GM12878 (cell line): ENCODE data around the gene IRF9. TPM values are rescaled to one million over a fixed set of nuclear protein-coding genes. Genes with fewer than 3 reads are reported as not detected.

Experiments
- ATAC-seq: fragments of 200-7000 bp; cut with Tn5 transposase; 3 replicates; pipeline ENCODE4 v1.9.1; 2020; ENCODE audit warnings: mild to moderate bottlenecking, moderate library complexity
- BruUV-seq: library from RNA; stranded (reverse); fragments of 400-500 nt; replicated peaks from 2 replicates; lab custom pipeline; 2021; lab: Mats Ljungman, UMichigan
- CTCF ChIA-PET: fragments of 300-600 bp; sonication (Branson Sonifier 250); formaldehyde crosslinking; extraction: SDS; loops from one replicate; lab custom pipeline; 2021; ENCODE audit warnings: inconsistent platforms; lab: Yijun Ruan, JAX
- POLR2A ChIA-PET: fragments of 350-600 bp; formaldehyde crosslinking; extraction: SDS; loops from one replicate; lab custom pipeline; 2021; ENCODE audit warnings: inconsistent platforms; lab: Charles Lee
- RAD21 ChIA-PET: fragments of 300-600 bp; sonication (Branson Sonifier 250); formaldehyde crosslinking; loops from one replicate; lab custom pipeline; 2023; ENCODE audit warnings: antibody characterized with exemption; ENCODE audit not compliant: unreplicated experiment; lab: Charles Lee
- SMC1A ChIA-PET: fragments of 300-600 bp; sonication (Branson Sonifier 250); formaldehyde crosslinking; loops from one replicate; lab custom pipeline; 2023; ENCODE audit not compliant: unreplicated experiment, uncharacterized antibody; lab: Charles Lee
- DNase-seq: peaks from one replicate; pipeline ENCODE4 v3.0.0-alpha.2; 2011; ENCODE audit warnings: low read depth, low spot score
- FAIRE-seq: peaks from 3 replicates; lab custom pipeline; 2011; peaks lifted over from hg19 to GRCh38; lab: Jason Lieb, UNC
- H2AFZ ChIP-seq: 2 replicates; pipeline ENCODE4 v1.6.0; 2011; ENCODE audit warnings: low read depth, low read length, control low read depth; ENCODE audit not compliant: control insufficient read depth
- H3K27ac ChIP-seq: 2 replicates; pipeline ENCODE4 v1.5.1; 2011; ENCODE audit warnings: control low read depth; ENCODE audit not compliant: control insufficient read depth, insufficient read depth
- H3K27me3 ChIP-seq, 2 experiments: replicated peaks in 1 of 2; 2 replicates each; pipeline versions ENCODE4 v1.6.0 to v1.6.1; 2011; ENCODE audit warnings: low read length in 1 of 2; ENCODE audit not compliant: control insufficient read depth in 2 of 2, insufficient read depth in 2 of 2
- H3K36me3 ChIP-seq, 2 experiments: 2 replicates each; pipeline ENCODE4 v1.5.1; 2011; ENCODE audit warnings: low read length in 1 of 2; ENCODE audit not compliant: control insufficient read depth in 2 of 2, insufficient read depth in 2 of 2
- H3K4me1 ChIP-seq: 2 replicates; pipeline ENCODE4 v1.6.1; 2011; ENCODE audit warnings: mild to moderate bottlenecking, low read length, moderate library complexity, mixed read lengths; ENCODE audit not compliant: control insufficient read depth, insufficient read depth
- H3K4me2 ChIP-seq: 2 replicates; pipeline ENCODE4 v1.6.0; 2011; ENCODE audit warnings: control low read depth; ENCODE audit not compliant: control insufficient read depth, insufficient read depth
- H3K4me3 ChIP-seq: fragments of 200-600 bp; sonication (generic); 2 replicates; pipeline ENCODE4 v1.5.1; 2016
- H3K79me2 ChIP-seq: 2 replicates; pipeline ENCODE4 v1.6.0; 2011; ENCODE audit warnings: low read length; ENCODE audit not compliant: control insufficient read depth, insufficient read depth
- H3K9ac ChIP-seq: 2 replicates; pipeline ENCODE4 v1.8.0; 2011; ENCODE audit warnings: low read length, control low read depth, mixed read lengths; ENCODE audit not compliant: control insufficient read depth, insufficient read depth
- H3K9me3 ChIP-seq: replicated peaks from 3 replicates; pipeline ENCODE4 v1.5.1; 2011; ENCODE audit warnings: mild to moderate bottlenecking, low read length; ENCODE audit not compliant: control insufficient read depth, insufficient read depth
- H4K20me1 ChIP-seq: 2 replicates; pipeline ENCODE4 v1.6.0; 2011; ENCODE audit not compliant: control insufficient read depth, insufficient read depth
- DPF2 ChIP-seq: fragments of 450-650 bp; IDR thresholded peaks from 2 replicates; pipeline ENCODE4 v1.6.1; 2017; ENCODE audit warnings: mild to moderate bottlenecking
- PML ChIP-seq: IDR thresholded peaks from 2 replicates; pipeline ENCODE4 v1.6.1; 2012; ENCODE audit warnings: low read length, inconsistent platforms
- POLR2AphosphoS5 ChIP-seq: IDR thresholded peaks from 2 replicates; pipeline ENCODE4 v1.6.1; 2011; ENCODE audit warnings: mild to moderate bottlenecking, low read length, inconsistent platforms
- WGBS: methylation state at CpG from one replicate; pipeline ENCODE4 v1.1.6; 2016; ENCODE audit warnings: low lambda C conversion rate; ENCODE audit not compliant: insufficient replicate concordance, insufficient coverage; ENCODE audit errors: missing lambda C conversion rate; 5-methylcytosine and 5-hydroxymethylcytosine counted together
- in situ Hi-C: fragments of 300-500 bp; cut with MboI; formaldehyde crosslinking; loops from 9 replicates; pipeline ENCODE4 v1.14.3; 2018; ENCODE audit warnings: mixed read lengths
- intact Hi-C: fragments of 100-400 bp; cut with micrococcal nuclease; formaldehyde crosslinking; loops from one replicate; pipeline ENCODE4 v1.14.2; 2022; ENCODE audit not compliant: unreplicated experiment
- polyA plus RNA-seq, 11 experiments: library from polyadenylated mRNA; depleted of rRNA in 4 of 11; unstranded in 6 of 11; stranded (reverse) in 5 of 11; fragments of >200 nt; fragmentation: Nextera tagmentation in 4 of 11; fragmentation: Illumina TruSeq in 1 of 11; extraction: Ambion mirVana in 4 of 11; extraction: Trizol in 1 of 11; gene quantifications; 1 replicate in 1 of 11; 2 replicates in 10 of 11; pipeline versions ENCODE4 v1.2.1 to v1.2.3, GENCODE V29; 2011 to 2016; ENCODE audit warnings: inconsistent platforms in 2 of 11, missing spikeins in 2 of 11, low read depth in 1 of 11
- total RNA-seq, 4 experiments: library from RNA; depleted of rRNA in 3 of 4; stranded (reverse); fragments of >200 nt in 3 of 4; fragmentation: Illumina TruSeq in 1 of 4; extraction: Trizol in 1 of 4; gene quantifications; 2 replicates each; pipeline versions ENCODE4 v1.2.1 to v1.2.3, GENCODE V29; 2013 to 2021

IRF9 gene
- total and polyA plus RNA-seq, 10 of the 15 experiments (the other 5 are each of a cell fraction or from before 2014, with no cell fraction given): 47.6 to 234 (median 148) TPM

- H3K27me3 ChIP-seq: no peaks in the 10 kb centered on the region
- CTCF ChIA-PET: interaction anchor here (0.6 to 4.9 kb wide), 9 partner anchors 9 to 170 kb away, joined by 3 to 39 read pairs (median 6); partner anchors contain the start of genes CIDEB, DCAF11, IRF9 and NRL
- DNase-seq (no peak), FAIRE-seq (no peak), ATAC-seq (no peak)
- BruUV-seq: no TSS peak
- peaks cover 55% of the 10 kb centered on the region for H3K79me2 ChIP-seq
- in situ Hi-C loops: no loop called here
- intact Hi-C loops: no loop called here
- H4K20me1 ChIP-seq: no peaks in the 10 kb centered on the region
- WGBS: 82% methylated on average over 8 of the region's 8 CpGs
- no peaks in the 10 kb centered on the region for H3K9me3 ChIP-seq
- H3K4me3 ChIP-seq: peak overlapping the region; percentile 99; the same call in 1 of the 2 replicates
- peaks cover 12 to 13% of the 10 kb centered on the region in 2 experiments for H3K36me3 ChIP-seq
- H3K4me2 ChIP-seq: peak overlapping the region; percentile 81
- H3K9ac ChIP-seq: peak overlapping the region; percentile 96
- H2AFZ ChIP-seq: no peak overlapping the region
- H3K27ac ChIP-seq: peak overlapping the region; percentile 95
- peaks cover 37% of the 10 kb centered on the region for H3K4me1 ChIP-seq
- RAD21 ChIA-PET: interaction anchor here (0.8 to 6.8 kb wide), 8 partner anchors 9 to 105 kb away, joined by 3 to 69 read pairs (median 6); partner anchors contain the start of genes DCAF11, IPO4, IRF9 and NRL
- 0 out of 2 replicates have a peak, but pooled peaks have one; percentile 25 for TF ChIP-seq PML
- TF ChIP-seq POLR2AphosphoS5: 0 out of 2 replicates have a peak, but pooled peaks have one; percentile 12
- TF ChIP-seq DPF2: no peak
- SMC1A ChIA-PET: interaction anchor here (0.6 to 7.7 kb wide), 11 partner anchors 8 to 170 kb away, joined by 3 to 70 read pairs (median 4); partner anchors contain the start of genes CIDEB, DCAF11, IRF9 and NRL
- POLR2A ChIA-PET: interaction anchor here (0.7 to 11.6 kb wide), 8 partner anchors 10 to 95 kb away, joined by 3 to 276 read pairs (median 9); partner anchors contain the start of genes DCAF11, IRF9, NRL and PSME2
Observed at GRCh38 chr14:24137529-24138395, 23.3 kb upstream of the IRF9 start.
